ENCODE measurements around the gene UBALD2. TPM values are rescaled to one million over a fixed set of nuclear protein-coding genes. Genes with fewer than 3 reads are reported as not detected.

UBALD2 gene
- total and polyA plus RNA-seq, 2 of the 4 experiments (the other 2 are of a cell fraction): 0.90 to 12.1 TPM

DNA sequence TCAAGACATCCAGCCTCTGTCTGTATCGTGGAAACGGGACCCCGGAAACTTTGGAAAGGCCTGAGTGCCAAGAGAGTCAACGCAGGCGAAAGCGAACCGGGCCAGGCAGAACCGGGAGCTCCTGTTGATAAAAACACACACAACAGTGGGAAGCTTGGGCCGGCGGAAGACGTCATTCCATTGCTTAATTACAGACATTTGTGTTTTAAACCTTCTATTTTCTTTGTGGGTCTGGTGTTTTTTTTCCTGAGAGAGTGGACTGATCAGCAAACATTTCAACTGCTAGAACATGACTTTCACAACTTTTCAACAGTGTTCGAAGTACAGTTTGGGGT lies 24.0 kb upstream of the UBALD2 start:
- DNase-seq (no peak), ATAC-seq (ENCODE audit: low read depth) (peak; percentile 2; the same call in 1 of the 2 replicates)
- no peaks in the 10 kb centered on the region for H3K36me3 ChIP-seq (ENCODE audit: control insufficient read depth, insufficient read depth, low read length)
- no peak overlapping the region for H2BK20ac ChIP-seq (ENCODE audit: low read depth, low read length)
- no peak overlapping the region; the same call in 1 of the 2 replicates for H3K27ac ChIP-seq (ENCODE audit: insufficient read depth, low read length)
- H3K9ac ChIP-seq (ENCODE audit: low read depth, low read length): peak overlapping the region; percentile 71
- H4K5ac ChIP-seq (ENCODE audit: low read depth, low read length): no peak overlapping the region
- peak overlapping the region; percentile 37 for H3K23ac ChIP-seq (ENCODE audit: low read depth, low read length)
- dilution Hi-C loops (cut with HindIII; ENCODE audit: low sequenced_read_pairs, unreplicated experiment) (no loop called here), in situ Hi-C loops (cut with MboI; ENCODE audit: low sequenced_read_pairs) (no loop called here), intact Hi-C loops (cut with micrococcal nuclease) (loop anchor here (2.0 kb wide), 1 partner anchor 24 kb away; the partner anchor contains the start of gene UBALD2)
- WGBS, 2 experiments (ENCODE audit: extremely low coverage in 2 of 2, insufficient read length in 1 of 2): no CpG with 5 or more reads among the region's 12 CpGs
- no peak overlapping the region for H2AK5ac ChIP-seq (ENCODE audit: low read depth, low read length)
- H4K8ac ChIP-seq (ENCODE audit: low read depth in 2 of 2, low read length in 2 of 2): peak overlapping the region in 1 of 2 experiments; percentile 53; a peak in 1 of 4 replicates
- CTCF ChIA-PET: interaction anchor here (0.7 kb wide), 1 partner anchor 11 kb away, joined by 3 read pairs; no protein-coding TSS in a partner anchor
- H3K27me3 ChIP-seq (ENCODE audit: control insufficient read depth, insufficient read depth, low read length): peaks cover 19% of the 10 kb centered on the region
- no peak overlapping the region for H4K91ac ChIP-seq (ENCODE audit: insufficient read depth, low read depth, low read length)
- H2AK9ac ChIP-seq (replicated peaks; ENCODE audit: low read depth, low read length, poor library complexity): peak overlapping the region; percentile 29
- no peaks in the 10 kb centered on the region for H3K79me1 ChIP-seq (ENCODE audit: low read depth in 1 of 2, low read length in 2 of 2)
- peak overlapping the region; percentile 54 for H3K4ac ChIP-seq (ENCODE audit: low read depth, low read length)
- no peaks in the 10 kb centered on the region for H3K9me3 ChIP-seq (ENCODE audit: control insufficient read depth, insufficient read depth, low read length)
- POLR2A ChIA-PET (ENCODE audit: unreplicated experiment): no interaction called here
- no peak overlapping the region for H2BK15ac ChIP-seq (ENCODE audit: low read depth, low read length)
- H2BK5ac ChIP-seq (ENCODE audit: low read depth, low read length, poor library complexity, severe bottlenecking): no peak overlapping the region
- no peaks in the 10 kb centered on the region for H4K20me1 ChIP-seq (ENCODE audit: insufficient read depth, low read length)
- H3K14ac ChIP-seq (replicated peaks; ENCODE audit: low read depth, low read length): peak overlapping the region; percentile 4; the same call in 1 of the 2 replicates
- peak overlapping the region; percentile 92 for H3K4me2 ChIP-seq (ENCODE audit: low read depth, low read length)
- H3K18ac ChIP-seq (ENCODE audit: low read depth, low read length): peak overlapping the region; percentile 16; the same call in 1 of the 2 replicates
- no peak overlapping the region for H2BK120ac ChIP-seq (ENCODE audit: low read depth, low read length)
- peak overlapping the region; percentile 63 for H3K4me3 ChIP-seq (ENCODE audit: insufficient read depth, low read depth, low read length)
- H2AFZ ChIP-seq (replicated peaks; ENCODE audit: low read length, poor library complexity): peak overlapping the region; percentile 94
- BruUV-seq (replicated peaks): no TSS peak
- 0 out of 2 replicates have a peak overlapping the region, but pooled peaks have one; percentile 5 for H3K56ac ChIP-seq (ENCODE audit: extremely low read depth, insufficient read depth, low read length)
- no peaks in the 10 kb centered on the region; the same call in none of the 2 replicates for H3K9me1 ChIP-seq (ENCODE audit: insufficient read depth, low read length)
- TF ChIP-seq FOS (IDR thresholded peaks at IDR 0.05; ENCODE audit: low read depth, low read length) (no peak), RCOR1 (IDR thresholded peaks at IDR 0.05; ENCODE audit: insufficient replicate concordance, low read length) (no peak), CEBPB (IDR thresholded peaks at IDR 0.05; ENCODE audit: low read depth, low read length) (peak; percentile 24; the same call in 1 of the 2 replicates)
- H3K4me1 ChIP-seq (ENCODE audit: control insufficient read depth, insufficient read depth, low read length): peaks cover 3% of the 10 kb centered on the region; the same call in 1 of the 2 replicates

Data from IMR-90 (cell line).